Measurements from ENCODE around the gene ZNHIT2. TPM values are rescaled to one million over a fixed set of nuclear protein-coding genes. Genes with fewer than 3 reads are reported as not detected.
A peak's percentile ranks its signal among the peaks of the same experiment; 100 is the strongest.

ZNHIT2 gene
- total RNA-seq, 2 donors from 2014 or later, result 6.3 to 10.0 TPM

DNA sequence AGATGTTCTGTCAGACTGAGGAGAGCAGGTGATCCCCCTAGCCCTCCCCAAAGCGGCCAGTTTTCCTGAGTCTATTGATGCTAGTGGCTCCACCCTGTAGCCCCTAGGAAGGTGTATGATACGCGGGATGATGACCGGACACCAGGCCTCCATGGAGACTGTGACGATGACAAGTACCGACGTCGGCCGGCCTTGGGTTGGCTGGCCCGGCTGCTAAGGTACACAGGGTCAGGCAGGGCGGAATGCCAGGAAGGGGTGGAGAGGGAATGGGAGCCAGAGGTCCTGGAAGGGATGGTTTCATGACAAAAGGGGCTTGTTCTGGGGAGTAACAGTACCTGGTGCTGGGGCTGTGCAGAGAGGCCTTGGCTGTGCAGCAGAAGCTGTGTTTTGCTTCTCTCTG, 30.3 kb downstream of the ZNHIT2 start:
- no peaks in the 10 kb centered on the region for H3K9me3 Mint-ChIP-seq
- no peak overlapping the region for H3K27ac Mint-ChIP-seq
- peaks cover 67% of the 10 kb centered on the region for H3K36me3 Mint-ChIP-seq (ENCODE audit: low read depth)
- no peak for ATAC-seq (replicated peaks)
- peaks cover 28% of the 10 kb centered on the region for H3K4me1 Mint-ChIP-seq
- no peak overlapping the region for H3K4me3 Mint-ChIP-seq
- no peaks in the 10 kb centered on the region for H3K27me3 Mint-ChIP-seq

DNA sequence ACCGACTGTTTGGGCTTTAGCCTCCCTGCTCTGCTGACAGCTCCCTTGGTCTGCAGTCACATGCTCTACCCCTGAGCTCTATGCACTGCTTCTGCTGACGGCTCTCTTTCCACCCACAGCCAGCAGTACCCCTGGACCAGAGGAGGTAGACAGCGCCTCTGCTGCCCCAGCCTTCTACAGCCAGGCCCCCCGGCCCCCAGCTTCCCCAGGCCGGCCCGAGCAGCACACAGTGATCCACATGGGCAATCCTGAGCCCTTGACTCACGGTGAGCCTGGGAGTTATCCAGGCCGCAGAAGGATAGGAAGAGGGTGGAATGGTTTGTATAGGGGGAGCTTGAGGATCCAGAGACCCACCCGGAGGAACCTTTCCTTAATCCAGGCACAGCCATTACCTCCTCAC, 30.7 kb downstream of the ZNHIT2 start:
- Mint-ChIP-seq H3K4me3 (no peak overlapping the region), H3K9me3 (no peaks in the 10 kb centered on the region), H3K36me3 (ENCODE audit: low read depth) (peaks cover 70% of the 10 kb centered on the region), H3K4me1 (peaks cover 28% of the 10 kb centered on the region), H3K27me3 (no peaks in the 10 kb centered on the region), H3K27ac (no peak overlapping the region)
- ATAC-seq (replicated peaks), result no peak

DNA sequence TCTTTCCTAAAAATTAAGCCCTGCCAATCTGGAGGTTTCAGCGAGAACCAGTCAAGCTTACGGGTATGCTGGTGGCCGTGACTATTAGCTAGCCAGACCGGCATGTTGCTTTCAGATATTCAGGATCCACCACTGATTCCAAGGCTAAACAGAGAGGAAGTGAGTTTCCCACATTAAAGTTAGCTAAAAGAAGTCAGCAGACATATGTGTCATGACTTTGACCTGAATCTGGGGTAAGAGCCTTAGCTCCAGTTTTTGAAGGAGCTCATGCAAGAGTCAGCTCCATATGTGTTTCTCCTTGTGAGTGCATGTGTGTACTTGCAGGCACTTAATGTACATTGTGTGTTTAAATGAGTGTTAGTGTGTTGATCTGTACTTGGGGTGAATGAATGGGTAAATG, 32.1 kb downstream of the ZNHIT2 start:
- no peak for ATAC-seq (replicated peaks)
- Mint-ChIP-seq H3K4me3 (peak overlapping the region; percentile 98), H3K9me3 (no peaks in the 10 kb centered on the region), H3K27ac (peak overlapping the region; percentile 98), H3K4me1 (peaks cover 33% of the 10 kb centered on the region), H3K27me3 (no peaks in the 10 kb centered on the region), H3K36me3 (ENCODE audit: low read depth) (peaks cover 84% of the 10 kb centered on the region)

DNA sequence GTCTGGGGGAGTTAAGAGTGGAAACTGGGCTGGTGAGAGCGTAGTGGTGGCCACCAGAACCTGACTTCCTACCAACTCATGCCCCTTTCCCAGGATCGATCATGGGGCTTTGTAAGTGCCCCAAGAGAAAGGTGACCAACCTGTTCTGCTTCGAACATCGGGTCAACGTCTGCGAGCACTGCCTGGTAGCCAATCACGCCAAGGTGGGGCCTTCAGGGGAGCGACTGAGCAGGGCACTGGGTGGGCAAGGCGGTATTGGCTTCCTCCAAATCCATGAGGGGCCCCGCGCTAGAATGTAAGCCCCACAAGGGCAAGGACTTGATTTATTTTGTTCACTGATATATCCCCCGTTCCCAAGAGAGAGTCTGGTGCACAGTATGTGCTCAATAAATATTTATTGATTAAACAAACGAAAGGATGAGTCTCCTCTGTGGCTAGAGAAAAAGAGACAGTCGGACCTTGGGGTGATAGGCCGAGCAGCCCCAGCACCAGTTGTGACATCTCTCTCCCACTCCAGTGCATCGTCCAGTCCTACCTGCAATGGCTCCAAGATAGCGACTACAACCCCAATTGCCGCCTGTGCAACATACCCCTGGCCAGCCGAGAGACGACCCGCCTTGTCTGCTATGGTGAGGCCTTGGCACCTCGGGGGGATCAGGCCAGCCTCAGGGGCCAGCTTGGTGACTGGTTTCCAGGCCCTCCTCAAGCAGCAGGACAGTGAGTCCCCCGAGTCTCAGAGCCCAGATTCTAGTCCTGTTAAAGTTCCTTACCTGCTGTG, 32.7 kb downstream of the ZNHIT2 start:
- Mint-ChIP-seq H3K4me1 (peaks cover 33% of the 10 kb centered on the region), H3K36me3 (ENCODE audit: low read depth) (peaks cover 90% of the 10 kb centered on the region), H3K9me3 (no peaks in the 10 kb centered on the region), H3K27ac (peak overlapping the region; percentile 98), H3K27me3 (no peaks in the 10 kb centered on the region), H3K4me3 (peak overlapping the region; percentile 98)
- no peak for ATAC-seq (replicated peaks)

DNA sequence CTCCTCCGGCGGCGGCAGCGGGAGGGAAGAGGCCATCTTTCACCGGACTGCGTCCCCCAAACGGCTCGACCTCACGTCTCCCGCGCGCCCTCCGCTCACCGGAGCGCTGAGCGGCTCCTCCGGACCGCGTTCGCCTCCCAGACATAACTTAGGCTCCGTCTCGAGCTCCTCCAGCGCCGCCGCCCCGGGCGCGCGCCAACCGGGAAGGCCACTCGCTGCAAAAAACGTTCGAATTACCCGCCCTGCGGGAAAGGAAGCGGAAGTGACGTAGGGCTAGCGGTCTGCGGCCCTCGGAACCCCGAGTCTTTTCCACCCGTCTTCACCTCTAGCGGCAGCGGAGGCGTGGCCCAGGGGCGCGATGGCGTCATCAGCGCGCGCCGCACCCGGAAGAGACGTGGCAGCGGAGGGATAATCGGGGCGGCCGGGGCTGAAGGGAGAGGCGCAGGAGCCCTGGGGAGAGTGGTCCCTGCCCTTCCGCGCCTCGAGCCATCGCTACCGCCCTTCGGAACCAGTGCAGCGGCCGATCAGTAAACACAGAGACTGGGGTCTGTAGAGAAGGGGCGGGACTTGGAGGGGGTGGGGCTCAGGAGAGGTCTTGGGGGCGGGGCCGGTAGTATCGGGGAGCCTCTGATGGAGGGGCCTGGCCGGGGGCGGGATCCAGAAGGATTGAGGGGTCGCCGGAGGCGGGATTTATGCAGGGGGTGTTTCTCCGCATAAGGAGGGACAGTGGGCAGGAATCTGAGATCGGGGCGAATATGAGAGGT, 33.5 kb downstream of the ZNHIT2 start, which contains the start of the genes CDCA5 and ZFPL1:
TSS of gene CDCA5 (minus strand) at position 207 of the 764 bp plus-strand sequence. CDS start at position 145, 62 bp downstream.
TSS of gene ZFPL1 (plus strand) at position 389 of the 764 bp plus-strand sequence. CDS start 477 bp downstream, outside the sequence.
- peak; percentile 94 for ATAC-seq (replicated peaks)
- Mint-ChIP-seq H3K9me3 (no peaks in the 10 kb centered on the region), H3K4me3 (peak within 1 kb of the TSS; percentile 98), H3K4me1 (peaks cover 33% of the 10 kb centered on the region), H3K36me3 (ENCODE audit: low read depth) (peaks cover 91% of the 10 kb centered on the region), H3K27me3 (no peaks in the 10 kb centered on the region), H3K27ac (peak within 1 kb of the TSS; percentile 98)

DNA sequence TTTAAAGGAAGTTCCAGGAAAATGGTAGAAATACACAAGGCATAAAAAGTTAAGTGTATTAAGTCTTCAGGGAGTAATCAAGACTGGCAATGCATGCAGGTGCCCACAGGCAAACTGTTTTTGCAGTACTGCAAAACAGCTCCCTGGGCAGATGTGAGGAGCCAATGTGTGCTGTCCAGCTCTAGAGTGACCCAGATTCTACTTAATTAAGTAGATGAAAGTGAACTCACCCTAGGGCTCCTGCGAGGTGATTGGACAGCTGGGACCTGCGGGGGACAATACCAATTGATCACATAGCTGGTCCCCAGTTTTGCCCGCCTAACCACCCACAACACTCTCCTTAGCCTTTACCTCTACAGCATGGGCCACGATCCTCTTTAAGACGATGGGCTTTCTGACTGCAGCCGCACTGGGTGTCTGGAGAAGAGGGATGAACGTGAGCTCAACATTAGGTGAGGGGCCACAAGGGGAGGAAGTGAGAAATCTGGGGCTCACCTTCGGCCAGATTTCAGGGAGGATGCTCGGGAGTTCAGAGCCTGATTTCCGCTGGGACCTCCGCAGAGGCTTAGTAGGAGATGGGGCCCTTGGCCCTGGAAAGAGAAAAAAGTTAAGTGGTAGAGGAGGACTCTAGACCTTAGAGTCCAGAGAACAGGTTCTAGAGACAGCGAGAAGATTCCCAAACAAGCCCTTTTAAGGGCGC, 34.2 kb downstream of the ZNHIT2 start:
- peak; percentile 3 for ATAC-seq (replicated peaks)
- no peaks in the 10 kb centered on the region for H3K27me3 Mint-ChIP-seq
- H3K4me3 Mint-ChIP-seq, result peak overlapping the region; percentile 98
- H3K4me1 Mint-ChIP-seq, result peaks cover 35% of the 10 kb centered on the region
- H3K36me3 Mint-ChIP-seq (ENCODE audit: low read depth), result peaks cover 91% of the 10 kb centered on the region
- H3K27ac Mint-ChIP-seq, result peak overlapping the region; percentile 98
- H3K9me3 Mint-ChIP-seq, result no peaks in the 10 kb centered on the region

DNA sequence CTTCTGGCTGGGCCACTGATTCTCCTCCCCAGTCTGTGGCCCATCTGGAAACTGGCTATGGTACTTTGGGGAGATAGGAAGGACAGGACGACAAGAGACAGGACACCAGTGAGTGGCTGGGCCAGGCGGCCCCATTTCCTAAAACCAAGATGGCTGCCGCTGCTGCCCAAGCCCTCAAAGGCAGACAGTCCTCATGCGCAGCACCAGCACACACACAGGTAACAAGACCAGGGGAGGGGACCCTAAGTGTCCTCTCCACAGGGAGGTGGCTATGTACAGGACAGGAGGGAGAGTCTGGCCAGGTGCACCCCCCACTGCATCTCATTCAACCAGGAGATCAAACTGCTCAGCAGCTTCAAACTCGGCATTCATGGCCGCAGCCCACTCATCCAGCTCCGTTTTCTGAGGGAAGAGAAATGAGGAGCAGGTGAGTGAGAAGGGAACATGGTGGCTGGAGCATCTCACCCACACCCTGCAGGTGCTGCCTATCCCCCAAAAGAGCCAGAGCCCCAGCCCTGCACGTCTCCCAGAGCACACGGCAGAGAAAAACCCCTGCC, 38.6 kb downstream of the ZNHIT2 start:
- no peaks in the 10 kb centered on the region for H3K27me3 Mint-ChIP-seq
- peaks cover 27% of the 10 kb centered on the region for H3K4me1 Mint-ChIP-seq
- H3K9me3 Mint-ChIP-seq, result no peaks in the 10 kb centered on the region
- H3K27ac Mint-ChIP-seq, result peak overlapping the region; percentile 87
- ATAC-seq (replicated peaks), result no peak
- peaks cover 79% of the 10 kb centered on the region for H3K36me3 Mint-ChIP-seq (ENCODE audit: low read depth)
- peak overlapping the region; percentile 38 for H3K4me3 Mint-ChIP-seq

DNA sequence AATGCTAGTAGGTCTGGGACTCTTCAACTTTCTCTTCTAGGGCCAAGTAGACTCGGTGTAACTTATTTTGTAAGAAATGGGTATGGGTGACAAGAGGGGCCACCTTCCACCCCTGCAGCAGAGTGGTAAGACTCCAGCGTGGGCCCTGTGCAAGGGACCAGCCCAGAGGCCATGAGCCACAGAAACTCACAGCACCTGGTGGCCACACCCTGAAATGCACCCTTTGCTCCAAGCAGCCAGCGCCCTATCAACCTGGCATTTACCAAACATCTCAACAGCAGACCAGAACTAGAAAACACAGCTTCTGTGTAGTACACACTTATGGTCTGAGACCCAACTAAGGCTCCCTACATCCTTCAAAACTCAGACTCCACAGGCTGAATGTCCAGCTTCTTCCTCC, 39.4 kb downstream of the ZNHIT2 start:
- Mint-ChIP-seq H3K4me3 (peak overlapping the region; percentile 38), H3K27ac (peak overlapping the region; percentile 87), H3K36me3 (ENCODE audit: low read depth) (peaks cover 72% of the 10 kb centered on the region), H3K4me1 (peaks cover 24% of the 10 kb centered on the region), H3K9me3 (no peaks in the 10 kb centered on the region), H3K27me3 (no peaks in the 10 kb centered on the region)
- peak; percentile 90 for ATAC-seq (replicated peaks)

DNA sequence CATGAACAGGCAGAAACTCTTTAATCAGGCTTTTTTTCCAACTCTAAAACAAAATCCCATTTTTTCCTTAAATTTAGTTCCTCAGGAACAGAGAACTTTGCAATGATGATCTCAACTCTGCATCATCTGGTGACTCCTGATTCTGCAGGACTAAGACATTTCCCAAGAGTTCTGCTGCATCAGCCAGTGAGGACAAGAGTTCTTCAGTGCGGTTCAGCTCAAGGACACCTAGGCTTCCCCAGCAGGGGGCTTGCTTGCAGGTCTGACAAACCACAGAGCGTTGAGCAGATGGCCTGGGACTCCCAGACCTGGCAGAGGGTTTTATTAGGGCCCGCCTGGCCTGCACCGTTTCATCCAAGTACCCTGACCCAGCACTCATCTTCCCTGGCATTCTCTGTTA, 40.0 kb downstream of the ZNHIT2 start:
- peaks cover 18% of the 10 kb centered on the region for H3K4me1 Mint-ChIP-seq
- no peak for ATAC-seq (replicated peaks)
- peaks cover 65% of the 10 kb centered on the region for H3K36me3 Mint-ChIP-seq (ENCODE audit: low read depth)
- H3K4me3 Mint-ChIP-seq, result no peak overlapping the region
- H3K27me3 Mint-ChIP-seq, result no peaks in the 10 kb centered on the region
- no peak overlapping the region for H3K27ac Mint-ChIP-seq
- no peaks in the 10 kb centered on the region for H3K9me3 Mint-ChIP-seq

DNA sequence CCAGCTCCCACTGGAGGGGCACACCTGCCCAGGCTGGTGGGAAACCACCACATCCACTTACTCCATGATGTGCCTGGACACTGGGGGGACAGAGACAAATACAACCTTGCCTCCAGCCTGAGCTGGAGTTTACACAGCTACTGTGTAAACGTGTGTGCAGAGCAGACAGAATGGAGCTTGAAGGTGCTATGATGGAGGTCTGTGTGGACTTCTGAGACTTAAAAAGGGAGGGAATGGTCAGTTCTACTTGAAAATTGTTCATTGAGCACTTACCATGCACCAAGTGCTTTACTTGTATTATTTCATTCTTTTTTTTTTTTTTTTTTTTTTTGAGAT, 44.9 kb downstream of the ZNHIT2 start:
- no peaks in the 10 kb centered on the region for H3K4me1 Mint-ChIP-seq
- no peak for ATAC-seq (replicated peaks)
- H3K4me3 Mint-ChIP-seq, result no peak overlapping the region
- H3K27me3 Mint-ChIP-seq, result no peaks in the 10 kb centered on the region
- H3K27ac Mint-ChIP-seq, result no peak overlapping the region
- no peaks in the 10 kb centered on the region for H3K9me3 Mint-ChIP-seq
- H3K36me3 Mint-ChIP-seq (ENCODE audit: low read depth), result peaks cover 17% of the 10 kb centered on the region

DNA sequence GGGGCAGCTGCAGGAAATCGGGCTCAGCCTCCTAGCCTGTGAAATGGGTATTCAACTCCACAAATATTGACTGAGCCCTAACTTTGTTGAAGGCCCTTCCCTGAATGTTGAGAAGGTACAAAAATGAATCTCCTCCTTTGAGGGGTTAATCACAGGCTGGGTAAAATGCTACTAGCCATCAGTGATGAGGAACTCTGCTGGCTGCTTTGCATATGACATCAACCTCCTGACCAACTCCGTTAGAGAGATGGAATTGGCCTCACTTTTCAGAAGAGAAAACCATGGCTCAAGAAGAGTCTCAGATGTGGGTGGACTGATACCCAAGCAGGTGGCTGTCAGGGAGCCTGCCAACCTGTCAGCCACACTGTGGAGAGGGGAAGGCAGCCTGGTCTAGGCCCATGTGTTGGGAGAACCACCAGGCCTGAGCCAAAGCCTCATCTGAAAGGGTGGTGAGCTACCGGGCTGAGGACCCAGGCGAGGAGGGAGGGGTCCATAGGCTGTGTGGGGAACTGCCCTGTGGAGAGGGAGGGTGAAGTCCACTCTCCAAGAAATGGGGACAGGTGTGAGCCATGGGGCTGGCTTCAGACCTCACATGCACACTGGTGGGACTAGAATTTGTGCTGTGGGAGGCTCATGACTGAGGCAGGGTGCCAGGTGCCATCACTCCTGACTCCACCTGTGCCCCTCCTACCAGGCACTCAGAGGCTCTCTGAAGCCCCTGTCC, 45.4 kb downstream of the ZNHIT2 start:
- Mint-ChIP-seq H3K27ac (no peak overlapping the region), H3K9me3 (no peaks in the 10 kb centered on the region), H3K4me1 (no peaks in the 10 kb centered on the region), H3K27me3 (no peaks in the 10 kb centered on the region), H3K36me3 (ENCODE audit: low read depth) (peaks cover 12% of the 10 kb centered on the region), H3K4me3 (no peak overlapping the region)
- ATAC-seq (replicated peaks), result no peak

DNA sequence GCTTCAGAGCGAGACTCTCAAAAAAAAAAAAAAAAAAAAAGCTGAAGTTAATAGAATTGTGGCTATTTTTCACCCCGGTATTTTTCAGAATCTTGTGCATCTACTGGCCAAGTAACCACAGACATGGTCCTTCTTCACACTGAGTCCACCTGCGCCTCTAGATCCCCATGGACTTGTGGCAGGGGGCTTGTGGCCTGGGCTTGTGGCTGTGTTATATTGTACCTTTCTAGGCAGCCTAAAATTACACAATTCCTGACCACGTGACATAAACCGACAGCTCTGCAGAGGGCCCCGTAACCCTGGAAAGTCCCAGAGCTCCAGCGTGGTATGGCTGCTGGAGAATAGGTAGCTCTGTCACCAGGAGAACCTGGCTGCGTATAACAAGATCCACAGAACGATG, 48.3 kb downstream of the ZNHIT2 start:
- H3K9me3 Mint-ChIP-seq, result no peaks in the 10 kb centered on the region
- no peaks in the 10 kb centered on the region for H3K27me3 Mint-ChIP-seq
- ATAC-seq (replicated peaks), result no peak
- no peaks in the 10 kb centered on the region for H3K4me1 Mint-ChIP-seq
- no peak overlapping the region for H3K4me3 Mint-ChIP-seq
- no peak overlapping the region for H3K27ac Mint-ChIP-seq
- no peaks in the 10 kb centered on the region for H3K36me3 Mint-ChIP-seq (ENCODE audit: low read depth)

DNA sequence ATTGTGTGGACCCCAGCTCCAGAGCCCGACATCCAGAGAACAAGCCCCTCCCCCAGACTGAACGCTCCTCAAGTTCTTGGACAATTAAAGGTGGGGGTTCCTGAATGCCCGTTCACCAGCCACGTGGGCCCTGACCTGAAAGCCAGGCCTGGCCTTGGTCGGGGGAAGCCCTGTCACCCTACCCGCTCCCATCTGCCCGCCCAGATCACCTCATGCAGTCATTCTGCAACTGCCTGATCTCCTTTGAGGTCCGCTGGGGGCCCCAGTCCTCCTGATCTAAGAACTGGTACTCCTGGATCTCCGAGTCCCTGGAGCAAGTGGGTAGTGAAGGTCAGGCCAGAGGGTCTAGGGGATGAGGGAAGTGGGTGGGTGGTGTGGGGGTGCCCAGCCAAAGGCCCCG, 50.1 kb downstream of the ZNHIT2 start:
- no peaks in the 10 kb centered on the region for H3K27me3 Mint-ChIP-seq

DNA sequence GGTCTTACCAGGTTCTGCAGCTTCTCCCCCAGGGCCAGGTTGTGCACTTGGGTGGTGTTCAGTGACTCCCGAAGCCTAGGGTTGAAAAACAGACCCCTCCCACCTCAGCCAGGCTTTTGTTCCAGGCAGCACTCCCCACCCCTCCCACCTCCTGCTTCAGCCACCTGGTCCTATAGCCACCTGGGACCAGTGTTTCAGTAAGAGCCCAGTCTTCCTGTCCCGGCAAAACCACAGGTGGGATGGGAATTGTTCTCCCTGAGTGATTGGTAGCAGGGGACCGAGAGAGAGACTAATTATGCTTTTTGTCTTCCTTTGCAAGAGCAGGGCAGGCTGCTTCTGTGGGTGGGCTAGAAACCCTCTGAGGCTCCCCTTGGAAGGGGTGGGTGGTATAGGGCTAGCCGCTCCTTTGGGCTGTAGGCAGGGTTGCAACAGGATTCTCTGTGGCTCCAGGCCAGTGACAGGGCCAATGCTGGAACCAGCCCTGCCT, 50.7 kb downstream of the ZNHIT2 start:
- Mint-ChIP-seq H3K27ac (no peak overlapping the region), H3K4me1 (no peaks in the 10 kb centered on the region), H3K27me3 (no peaks in the 10 kb centered on the region), H3K36me3 (ENCODE audit: low read depth) (no peaks in the 10 kb centered on the region), H3K4me3 (no peak overlapping the region), H3K9me3 (no peaks in the 10 kb centered on the region)
- no peak for ATAC-seq (replicated peaks)

More for the DNA sequence above, 50.1 kb downstream of the ZNHIT2 start:
- Mint-ChIP-seq H3K9me3 (no peaks in the 10 kb centered on the region), H3K4me1 (no peaks in the 10 kb centered on the region), H3K4me3 (no peak overlapping the region), H3K36me3 (ENCODE audit: low read depth) (no peaks in the 10 kb centered on the region), H3K27ac (no peak overlapping the region)
- no peak for ATAC-seq (replicated peaks)

Measured in activated T-helper 17 cell treated with anti-CD3 and anti-CD28 coated beads, Interleukin-2, amount 50 U/mL, for 72 hours (primary cell).